ENCODE measurements around the gene PDE7B. TPM values are rescaled to one million over a fixed set of nuclear protein-coding genes. Genes with fewer than 3 reads are reported as not detected.

Gene PDE7B
- total and polyA plus RNA-seq, 7 donors, result 1.9 to 4.6 (median 2.7) TPM

GRCh38 chr6:135985471-135985870, 134.0 kb downstream of the PDE7B start:
- no peak for DNase-seq
- H3K27me3 ChIP-seq (ENCODE audit: insufficient read depth in 3 of 3, low read length in 2 of 3), result no peaks in the 10 kb centered on the region
- no peaks in the 10 kb centered on the region for H3K36me3 ChIP-seq (ENCODE audit: insufficient read depth in 1 of 2, low read depth in 1 of 2)
- no peak overlapping the region for H3K4me3 ChIP-seq
- no peaks in the 10 kb centered on the region for H3K9me3 ChIP-seq
- WGBS, 3 donors, result 62 to 72% (median 64%) methylated on average over 3 of the region's 3 CpGs
- intact Hi-C loops (cut with DNase I), result no loop called here
- TF ChIP-seq, protein P1, sequence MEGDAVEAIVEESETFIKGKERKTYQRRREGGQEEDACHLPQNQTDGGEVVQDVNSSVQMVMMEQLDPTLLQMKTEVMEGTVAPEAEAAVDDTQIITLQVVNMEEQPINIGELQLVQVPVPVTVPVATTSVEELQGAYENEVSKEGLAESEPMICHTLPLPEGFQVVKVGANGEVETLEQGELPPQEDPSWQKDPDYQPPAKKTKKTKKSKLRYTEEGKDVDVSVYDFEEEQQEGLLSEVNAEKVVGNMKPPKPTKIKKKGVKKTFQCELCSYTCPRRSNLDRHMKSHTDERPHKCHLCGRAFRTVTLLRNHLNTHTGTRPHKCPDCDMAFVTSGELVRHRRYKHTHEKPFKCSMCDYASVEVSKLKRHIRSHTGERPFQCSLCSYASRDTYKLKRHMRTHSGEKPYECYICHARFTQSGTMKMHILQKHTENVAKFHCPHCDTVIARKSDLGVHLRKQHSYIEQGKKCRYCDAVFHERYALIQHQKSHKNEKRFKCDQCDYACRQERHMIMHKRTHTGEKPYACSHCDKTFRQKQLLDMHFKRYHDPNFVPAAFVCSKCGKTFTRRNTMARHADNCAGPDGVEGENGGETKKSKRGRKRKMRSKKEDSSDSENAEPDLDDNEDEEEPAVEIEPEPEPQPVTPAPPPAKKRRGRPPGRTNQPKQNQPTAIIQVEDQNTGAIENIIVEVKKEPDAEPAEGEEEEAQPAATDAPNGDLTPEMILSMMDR (IDR thresholded peaks at IDR 0.05), result no peak
- H3K4me1 ChIP-seq, result no peaks in the 10 kb centered on the region
- H3K27ac ChIP-seq, result no peak overlapping the region
- ATAC-seq, result no peak

DNA sequence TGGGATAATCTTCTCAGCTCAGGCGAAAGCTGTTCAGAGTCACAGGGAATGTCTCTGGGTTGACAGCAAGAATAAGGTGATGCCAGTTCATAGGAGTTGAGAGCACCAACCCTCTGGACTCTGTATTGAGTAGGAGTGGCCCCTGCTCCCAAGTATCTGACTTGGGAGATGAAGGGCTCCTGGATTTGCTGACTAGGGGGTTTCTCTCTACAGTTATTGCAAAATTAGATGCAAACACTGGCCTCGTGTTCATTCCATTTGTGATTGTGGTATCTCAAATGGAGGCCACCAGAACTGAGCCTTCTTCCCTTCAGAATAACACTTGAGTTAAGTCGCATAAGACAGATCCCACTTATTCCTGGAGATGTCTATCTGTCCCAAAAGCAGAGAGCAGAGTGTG, 135.7 kb downstream of the PDE7B start:
- Histone ChIP-seq H3K4me1 (no peaks in the 10 kb centered on the region), H3K36me3 (ENCODE audit: insufficient read depth in 1 of 2, low read depth in 1 of 2) (no peaks in the 10 kb centered on the region), H3K9me3 (no peaks in the 10 kb centered on the region), H3K27ac (no peak overlapping the region), H3K27me3 (ENCODE audit: insufficient read depth in 3 of 3, low read length in 2 of 3) (no peaks in the 10 kb centered on the region), H3K4me3 (no peak overlapping the region)
- ATAC-seq (no peak), DNase-seq (no peak)
- TF ChIP-seq, protein P1 (IDR thresholded peaks at IDR 0.05), result no peak
- intact Hi-C loops (cut with DNase I), result no loop called here
- 94 to 98% (median 98%) methylated on average over 3 of the region's 3 CpGs for WGBS, 3 donors

- TF ChIP-seq, protein P1 (IDR thresholded peaks at IDR 0.05), result no peak
- Histone ChIP-seq H3K36me3 (ENCODE audit: insufficient read depth in 1 of 2, low read depth in 1 of 2) (no peaks in the 10 kb centered on the region), H3K27ac (no peak overlapping the region), H3K9me3 (no peaks in the 10 kb centered on the region), H3K4me1 (no peaks in the 10 kb centered on the region), H3K27me3 (ENCODE audit: insufficient read depth in 3 of 3, low read length in 2 of 3) (no peaks in the 10 kb centered on the region), H3K4me3 (no peak overlapping the region)
- 89 to 94% (median 89%) methylated on average over 4 of the region's 4 CpGs for WGBS, 3 donors
- intact Hi-C loops (cut with DNase I), result no loop called here
- DNase-seq (no peak), ATAC-seq (no peak)
Observed at GRCh38 chr6:135990439-135990838, 138.9 kb downstream of the PDE7B start.

- Histone ChIP-seq H3K27me3 (ENCODE audit: insufficient read depth in 3 of 3, low read length in 2 of 3) (no peaks in the 10 kb centered on the region), H3K4me1 (no peaks in the 10 kb centered on the region), H3K9me3 (no peaks in the 10 kb centered on the region), H3K4me3 (no peak overlapping the region), H3K36me3 (ENCODE audit: insufficient read depth in 1 of 2, low read depth in 1 of 2) (no peaks in the 10 kb centered on the region), H3K27ac (no peak overlapping the region)
- WGBS, 3 donors, result 93 to 95% (median 93%) methylated on average over 4 of the region's 4 CpGs
- TF ChIP-seq, protein P1 (IDR thresholded peaks at IDR 0.05), result no peak
- DNase-seq (no peak), ATAC-seq (no peak)
- intact Hi-C loops (cut with DNase I), result no loop called here
Observed at GRCh38 chr6:135990855-135991464, 139.5 kb downstream of the PDE7B start.

DNA sequence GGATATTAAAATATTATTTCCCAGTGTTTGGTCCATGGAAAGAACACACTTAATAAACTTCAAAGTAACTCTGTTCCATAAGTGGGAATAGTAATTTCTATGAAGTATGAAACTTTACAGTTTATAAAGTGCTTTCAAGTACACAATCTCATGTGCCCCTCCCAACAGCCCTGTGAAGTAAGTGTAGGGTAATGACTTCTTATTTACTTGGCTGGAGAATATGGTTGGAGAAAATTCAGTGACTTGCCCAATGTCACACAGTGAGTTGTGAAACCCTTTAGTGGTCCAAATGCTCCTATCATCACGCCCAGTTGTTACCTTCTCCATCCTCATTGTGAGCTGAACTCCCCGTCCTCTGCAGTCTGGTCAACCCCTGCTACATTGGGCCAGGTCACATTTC, 141.2 kb downstream of the PDE7B start:
- H3K27ac ChIP-seq, result no peak overlapping the region
- no peak for ATAC-seq
- 92 to 98% (median 95%) methylated on average over 2 of the region's 2 CpGs for WGBS, 3 donors
- no peaks in the 10 kb centered on the region for H3K9me3 ChIP-seq
- H3K4me3 ChIP-seq, result no peak overlapping the region
- TF ChIP-seq, protein P1 (IDR thresholded peaks at IDR 0.05), result no peak
- no peaks in the 10 kb centered on the region for H3K4me1 ChIP-seq
- intact Hi-C loops (cut with DNase I), result no loop called here
- no peak for DNase-seq
- H3K27me3 ChIP-seq (ENCODE audit: insufficient read depth in 3 of 3, low read length in 2 of 3), result no peaks in the 10 kb centered on the region
- H3K36me3 ChIP-seq (ENCODE audit: insufficient read depth in 1 of 2, low read depth in 1 of 2), result no peaks in the 10 kb centered on the region

Data from psoas muscle (tissue), 8 donors.